Measurements from ENCODE around the gene TCEA3.

Gene TCEA3

DNA sequence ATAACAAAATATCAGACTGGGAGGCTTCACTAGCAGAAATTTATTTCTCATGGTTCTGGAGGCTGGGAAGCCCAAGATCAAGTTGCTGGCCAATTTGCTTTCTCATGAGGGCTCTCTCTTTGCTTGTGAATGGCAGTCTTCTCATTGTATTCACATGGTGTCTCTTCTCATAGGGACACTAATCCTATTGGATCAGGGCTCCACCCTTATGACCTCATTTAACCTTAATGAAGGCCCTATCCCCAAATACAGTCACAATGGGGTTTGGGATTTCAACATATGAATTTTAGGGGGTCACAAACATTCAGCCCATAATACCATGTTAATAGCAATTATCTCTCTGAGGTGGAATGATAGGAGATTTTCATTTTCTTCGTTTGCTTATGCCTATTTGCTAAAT lies 25.3 kb downstream of the TCEA3 start:
- Histone ChIP-seq H3K27ac (replicated peaks) (no peak overlapping the region), H3K4me3 (replicated peaks; ENCODE audit: insufficient read depth, low read length) (no peak overlapping the region), H3K27me3 (ENCODE audit: insufficient read depth, poor library complexity, severe bottlenecking) (no peaks in the 10 kb centered on the region)
- DNase-seq (ENCODE audit: low read depth in 1 of 2, low spot score in 1 of 2), result no peak
- TF ChIP-seq GABPA (IDR thresholded peaks at IDR 0.05; ENCODE audit: low read depth) (no peak), POLR2AphosphoS5 (IDR thresholded peaks at IDR 0.05; ENCODE audit: low read depth) (no peak), SPI1 (IDR thresholded peaks at IDR 0.05; ENCODE audit: borderline replicate concordance, low read depth) (no peak)
- TF ChIP-seq, protein P1, sequence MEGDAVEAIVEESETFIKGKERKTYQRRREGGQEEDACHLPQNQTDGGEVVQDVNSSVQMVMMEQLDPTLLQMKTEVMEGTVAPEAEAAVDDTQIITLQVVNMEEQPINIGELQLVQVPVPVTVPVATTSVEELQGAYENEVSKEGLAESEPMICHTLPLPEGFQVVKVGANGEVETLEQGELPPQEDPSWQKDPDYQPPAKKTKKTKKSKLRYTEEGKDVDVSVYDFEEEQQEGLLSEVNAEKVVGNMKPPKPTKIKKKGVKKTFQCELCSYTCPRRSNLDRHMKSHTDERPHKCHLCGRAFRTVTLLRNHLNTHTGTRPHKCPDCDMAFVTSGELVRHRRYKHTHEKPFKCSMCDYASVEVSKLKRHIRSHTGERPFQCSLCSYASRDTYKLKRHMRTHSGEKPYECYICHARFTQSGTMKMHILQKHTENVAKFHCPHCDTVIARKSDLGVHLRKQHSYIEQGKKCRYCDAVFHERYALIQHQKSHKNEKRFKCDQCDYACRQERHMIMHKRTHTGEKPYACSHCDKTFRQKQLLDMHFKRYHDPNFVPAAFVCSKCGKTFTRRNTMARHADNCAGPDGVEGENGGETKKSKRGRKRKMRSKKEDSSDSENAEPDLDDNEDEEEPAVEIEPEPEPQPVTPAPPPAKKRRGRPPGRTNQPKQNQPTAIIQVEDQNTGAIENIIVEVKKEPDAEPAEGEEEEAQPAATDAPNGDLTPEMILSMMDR (IDR thresholded peaks at IDR 0.05; ENCODE audit: insufficient read depth, low read length), result no peak
- TF ChIP-seq, protein P2, sequence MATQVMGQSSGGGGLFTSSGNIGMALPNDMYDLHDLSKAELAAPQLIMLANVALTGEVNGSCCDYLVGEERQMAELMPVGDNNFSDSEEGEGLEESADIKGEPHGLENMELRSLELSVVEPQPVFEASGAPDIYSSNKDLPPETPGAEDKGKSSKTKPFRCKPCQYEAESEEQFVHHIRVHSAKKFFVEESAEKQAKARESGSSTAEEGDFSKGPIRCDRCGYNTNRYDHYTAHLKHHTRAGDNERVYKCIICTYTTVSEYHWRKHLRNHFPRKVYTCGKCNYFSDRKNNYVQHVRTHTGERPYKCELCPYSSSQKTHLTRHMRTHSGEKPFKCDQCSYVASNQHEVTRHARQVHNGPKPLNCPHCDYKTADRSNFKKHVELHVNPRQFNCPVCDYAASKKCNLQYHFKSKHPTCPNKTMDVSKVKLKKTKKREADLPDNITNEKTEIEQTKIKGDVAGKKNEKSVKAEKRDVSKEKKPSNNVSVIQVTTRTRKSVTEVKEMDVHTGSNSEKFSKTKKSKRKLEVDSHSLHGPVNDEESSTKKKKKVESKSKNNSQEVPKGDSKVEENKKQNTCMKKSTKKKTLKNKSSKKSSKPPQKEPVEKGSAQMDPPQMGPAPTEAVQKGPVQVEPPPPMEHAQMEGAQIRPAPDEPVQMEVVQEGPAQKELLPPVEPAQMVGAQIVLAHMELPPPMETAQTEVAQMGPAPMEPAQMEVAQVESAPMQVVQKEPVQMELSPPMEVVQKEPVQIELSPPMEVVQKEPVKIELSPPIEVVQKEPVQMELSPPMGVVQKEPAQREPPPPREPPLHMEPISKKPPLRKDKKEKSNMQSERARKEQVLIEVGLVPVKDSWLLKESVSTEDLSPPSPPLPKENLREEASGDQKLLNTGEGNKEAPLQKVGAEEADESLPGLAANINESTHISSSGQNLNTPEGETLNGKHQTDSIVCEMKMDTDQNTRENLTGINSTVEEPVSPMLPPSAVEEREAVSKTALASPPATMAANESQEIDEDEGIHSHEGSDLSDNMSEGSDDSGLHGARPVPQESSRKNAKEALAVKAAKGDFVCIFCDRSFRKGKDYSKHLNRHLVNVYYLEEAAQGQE (IDR thresholded peaks at IDR 0.05; ENCODE audit: insufficient replicate concordance, low read depth), result no peak

DNA sequence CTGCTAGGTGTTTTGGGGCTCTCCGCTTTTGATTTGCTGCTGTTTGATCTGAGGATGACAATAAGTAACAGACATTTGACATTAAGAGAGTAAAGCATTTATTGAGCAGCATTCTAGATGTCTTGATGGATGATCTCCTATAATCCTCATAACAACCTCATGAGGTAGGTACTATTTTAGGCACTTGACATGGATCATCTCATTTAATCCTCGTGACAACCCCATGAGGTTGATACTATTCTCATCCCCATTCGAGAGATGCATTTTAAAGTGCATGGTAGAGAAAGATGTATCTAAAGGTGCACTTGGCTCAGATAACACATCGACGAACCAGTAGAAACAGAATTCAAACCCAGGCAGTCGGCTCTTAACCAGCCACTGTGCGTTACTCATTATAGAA lies 26.6 kb downstream of the TCEA3 start:
- no peak for DNase-seq (ENCODE audit: low read depth in 1 of 2, low spot score in 1 of 2)
- Histone ChIP-seq H3K4me3 (replicated peaks; ENCODE audit: insufficient read depth, low read length) (no peak overlapping the region), H3K27me3 (ENCODE audit: insufficient read depth, poor library complexity, severe bottlenecking) (no peaks in the 10 kb centered on the region), H3K27ac (replicated peaks) (no peak overlapping the region)
- TF ChIP-seq, protein P2 (IDR thresholded peaks at IDR 0.05; ENCODE audit: insufficient replicate concordance, low read depth), result no peak
- TF ChIP-seq POLR2AphosphoS5 (IDR thresholded peaks at IDR 0.05; ENCODE audit: low read depth) (no peak), SPI1 (IDR thresholded peaks at IDR 0.05; ENCODE audit: borderline replicate concordance, low read depth) (no peak), GABPA (IDR thresholded peaks at IDR 0.05; ENCODE audit: low read depth) (no peak)
- TF ChIP-seq, protein P1 (IDR thresholded peaks at IDR 0.05; ENCODE audit: insufficient read depth, low read length), result no peak

DNA sequence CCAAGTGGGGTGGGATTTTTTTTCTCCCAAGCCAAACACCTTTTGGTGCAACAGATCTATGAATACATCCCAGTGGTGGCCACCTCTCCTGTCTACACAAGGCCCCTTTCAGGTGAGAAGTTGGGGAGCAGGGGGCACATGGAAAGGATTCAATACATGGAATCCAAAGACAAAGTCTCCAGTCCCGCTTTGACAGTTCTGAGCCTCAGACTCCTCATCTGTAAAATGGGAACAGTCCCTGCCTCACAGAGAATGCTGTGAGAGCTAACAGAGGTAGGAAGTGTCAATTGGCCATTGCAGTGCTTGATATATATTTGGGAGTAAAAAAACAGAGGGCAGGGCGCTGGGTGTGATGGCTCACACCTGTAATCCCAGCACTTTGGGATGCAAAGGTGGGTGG lies 28.2 kb downstream of the TCEA3 start:
- TF ChIP-seq, protein P1 (IDR thresholded peaks at IDR 0.05; ENCODE audit: insufficient read depth, low read length), result no peak
- TF ChIP-seq SPI1 (IDR thresholded peaks at IDR 0.05; ENCODE audit: borderline replicate concordance, low read depth) (no peak), GABPA (IDR thresholded peaks at IDR 0.05; ENCODE audit: low read depth) (no peak), POLR2AphosphoS5 (IDR thresholded peaks at IDR 0.05; ENCODE audit: low read depth) (no peak)
- TF ChIP-seq, protein P2 (IDR thresholded peaks at IDR 0.05; ENCODE audit: insufficient replicate concordance, low read depth), result no peak
- H3K27me3 ChIP-seq (ENCODE audit: insufficient read depth, poor library complexity, severe bottlenecking), result no peaks in the 10 kb centered on the region
- H3K4me3 ChIP-seq (replicated peaks; ENCODE audit: insufficient read depth, low read length), result no peak overlapping the region
- no peak for DNase-seq (ENCODE audit: low read depth in 1 of 2, low spot score in 1 of 2)
- no peak overlapping the region for H3K27ac ChIP-seq (replicated peaks)

Measured in HL-60 (cell line).